Measurements from ENCODE around the gene CAMTA1. TPM values are rescaled to one million over a fixed set of nuclear protein-coding genes. Genes with fewer than 3 reads are reported as not detected.

CAMTA1 gene
- total RNA-seq, 2 donors from 2014 or later, result 100 to 102 TPM

DNA sequence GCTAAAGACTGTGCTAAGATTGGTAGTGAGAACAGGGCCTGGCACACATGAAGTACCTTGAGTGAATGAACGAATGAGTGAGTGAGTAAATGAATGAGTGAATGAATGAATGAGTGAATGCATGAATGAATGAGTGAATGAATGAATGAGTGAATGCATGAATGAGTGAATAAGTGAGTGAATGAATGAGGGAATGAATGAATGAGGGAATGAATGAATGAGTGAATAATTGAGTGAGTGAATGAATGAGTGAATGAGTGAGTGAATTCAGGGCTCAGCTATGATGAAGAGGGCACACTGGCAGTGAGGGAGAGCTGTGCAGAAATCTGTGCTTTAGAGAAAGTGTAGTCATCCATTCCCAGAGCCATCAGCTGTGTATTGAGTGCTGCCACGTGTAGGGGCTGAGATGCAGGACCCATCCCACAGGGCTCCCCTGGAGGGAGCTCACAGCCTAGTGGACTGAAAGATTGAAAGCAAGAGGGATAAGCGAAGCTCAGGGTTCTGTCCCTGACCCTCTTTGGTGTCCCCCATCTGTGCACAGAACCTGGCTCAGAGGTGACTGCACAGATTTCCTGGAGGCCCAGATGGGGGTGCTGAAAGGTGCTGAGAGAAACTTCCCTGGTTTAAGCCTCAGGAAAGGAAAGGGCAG, 767.9 kb downstream of the CAMTA1 start:
- TF ChIP-seq POLR2A (IDR thresholded peaks at IDR 0.05) (no peak), POLR2AphosphoS5 (IDR thresholded peaks at IDR 0.05) (no peak)
- TF ChIP-seq, protein P1, sequence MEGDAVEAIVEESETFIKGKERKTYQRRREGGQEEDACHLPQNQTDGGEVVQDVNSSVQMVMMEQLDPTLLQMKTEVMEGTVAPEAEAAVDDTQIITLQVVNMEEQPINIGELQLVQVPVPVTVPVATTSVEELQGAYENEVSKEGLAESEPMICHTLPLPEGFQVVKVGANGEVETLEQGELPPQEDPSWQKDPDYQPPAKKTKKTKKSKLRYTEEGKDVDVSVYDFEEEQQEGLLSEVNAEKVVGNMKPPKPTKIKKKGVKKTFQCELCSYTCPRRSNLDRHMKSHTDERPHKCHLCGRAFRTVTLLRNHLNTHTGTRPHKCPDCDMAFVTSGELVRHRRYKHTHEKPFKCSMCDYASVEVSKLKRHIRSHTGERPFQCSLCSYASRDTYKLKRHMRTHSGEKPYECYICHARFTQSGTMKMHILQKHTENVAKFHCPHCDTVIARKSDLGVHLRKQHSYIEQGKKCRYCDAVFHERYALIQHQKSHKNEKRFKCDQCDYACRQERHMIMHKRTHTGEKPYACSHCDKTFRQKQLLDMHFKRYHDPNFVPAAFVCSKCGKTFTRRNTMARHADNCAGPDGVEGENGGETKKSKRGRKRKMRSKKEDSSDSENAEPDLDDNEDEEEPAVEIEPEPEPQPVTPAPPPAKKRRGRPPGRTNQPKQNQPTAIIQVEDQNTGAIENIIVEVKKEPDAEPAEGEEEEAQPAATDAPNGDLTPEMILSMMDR (IDR thresholded peaks at IDR 0.05), result no peak
- WGBS, result 90% methylated on average over 3 of the region's 3 CpGs

DNA sequence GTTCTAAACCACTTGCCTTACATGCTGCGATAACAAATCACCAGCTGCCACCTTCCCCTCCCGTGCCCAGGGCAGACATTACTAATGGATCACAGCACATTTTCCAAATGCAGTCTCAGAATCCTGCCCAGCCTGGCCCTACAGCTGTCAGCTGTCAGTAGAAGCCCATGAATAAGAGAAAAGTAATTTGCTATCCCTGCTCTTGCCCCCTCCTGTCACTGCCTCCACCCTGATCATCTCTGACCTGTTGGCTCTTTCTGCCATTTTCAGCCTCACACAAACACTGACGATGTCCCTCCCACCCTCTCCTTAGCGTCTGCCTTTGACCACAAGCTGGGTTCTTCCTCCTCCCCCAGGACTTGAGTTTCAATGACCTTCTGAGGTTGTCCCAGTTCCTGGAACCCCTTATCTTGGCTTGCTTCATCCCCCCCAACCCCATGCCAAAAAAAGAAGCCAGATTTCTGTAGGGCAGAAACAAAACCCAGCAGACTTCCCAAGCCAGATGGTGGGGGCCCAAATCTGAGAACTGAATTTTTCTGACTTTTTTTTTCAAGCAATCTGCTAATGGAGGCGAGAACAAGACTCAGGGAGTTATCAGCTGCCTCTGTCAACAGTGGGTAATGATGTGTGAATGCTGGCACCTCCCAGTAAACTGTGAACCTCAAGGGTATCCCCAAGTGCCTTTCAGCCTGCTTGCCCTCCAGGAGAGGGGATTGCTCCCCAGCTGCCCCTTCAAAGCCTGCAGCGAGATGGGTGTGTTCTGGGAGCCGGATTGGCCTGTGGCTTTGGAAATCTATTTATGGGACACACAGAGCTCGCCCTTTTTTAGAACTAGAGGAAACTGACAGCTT, 769.4 kb downstream of the CAMTA1 start:
- H3K4me1 ChIP-seq (replicated peaks), result no peaks in the 10 kb centered on the region
- TF ChIP-seq, protein P1 (IDR thresholded peaks at IDR 0.05), result no peak
- no peak for TF ChIP-seq POLR2AphosphoS5 (IDR thresholded peaks at IDR 0.05)
- no peak for TF ChIP-seq POLR2A (IDR thresholded peaks at IDR 0.05)
- no peaks in the 10 kb centered on the region for H3K9me3 ChIP-seq
- no peak overlapping the region for H3K27ac ChIP-seq
- DNase-seq (ENCODE audit: low spot score), result no peak
- no peak overlapping the region for H3K4me3 ChIP-seq
- intact Hi-C loops (cut with DNase I), result no loop called here
- 75% methylated on average over 8 of the region's 8 CpGs for WGBS
- H3K27me3 ChIP-seq (replicated peaks; ENCODE audit: insufficient read depth), result no peaks in the 10 kb centered on the region
- no peaks in the 10 kb centered on the region for H3K36me3 ChIP-seq

More for the DNA sequence above, 767.9 kb downstream of the CAMTA1 start:
- no peak overlapping the region for H3K27ac ChIP-seq
- H3K9me3 ChIP-seq, result no peaks in the 10 kb centered on the region
- DNase-seq (ENCODE audit: low spot score), result no peak
- H3K4me3 ChIP-seq, result no peak overlapping the region
- no peaks in the 10 kb centered on the region for H3K4me1 ChIP-seq (replicated peaks)
- H3K27me3 ChIP-seq (replicated peaks; ENCODE audit: insufficient read depth), result no peaks in the 10 kb centered on the region
- H3K36me3 ChIP-seq, result no peaks in the 10 kb centered on the region
- intact Hi-C loops (cut with DNase I), result no loop called here

DNA sequence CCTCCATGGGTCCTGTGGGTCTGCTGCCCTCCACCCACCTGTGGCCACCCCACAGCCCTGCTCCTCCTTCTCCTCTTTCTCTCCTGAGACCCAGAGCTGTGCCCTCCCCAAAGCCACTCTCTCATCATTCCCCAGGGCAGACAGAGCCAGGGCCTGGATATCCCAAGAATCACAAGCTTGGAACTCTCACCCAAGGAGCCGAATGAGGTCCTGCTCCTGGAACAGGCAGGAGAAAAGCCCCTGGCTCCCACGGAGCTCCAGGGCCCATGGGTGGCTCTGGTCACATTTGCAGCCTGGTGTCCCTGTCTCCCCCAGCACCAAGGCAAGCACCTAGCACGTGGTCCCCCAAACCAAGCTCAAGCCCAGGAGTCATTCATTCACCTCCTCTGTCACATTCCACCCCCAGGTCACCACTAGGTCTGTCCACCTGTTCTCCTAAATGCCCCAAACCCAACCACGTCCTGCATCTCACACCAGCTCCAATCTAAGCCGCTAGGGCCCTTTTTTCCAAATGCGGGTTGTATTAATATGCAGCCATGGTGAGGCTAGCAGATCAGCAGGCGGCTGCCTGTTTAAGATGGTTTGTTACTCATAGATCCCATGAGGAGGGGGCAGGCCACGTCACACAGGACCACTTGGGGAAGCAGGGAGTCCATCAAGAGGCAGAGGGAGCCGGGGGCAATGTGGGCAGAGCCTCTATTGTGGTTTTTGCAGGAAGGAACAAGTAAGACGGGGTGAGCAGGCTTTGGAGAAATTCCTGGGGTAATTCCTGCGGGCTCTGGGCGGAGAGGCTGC, 770.3 kb downstream of the CAMTA1 start:
- no peaks in the 10 kb centered on the region for H3K27me3 ChIP-seq (replicated peaks; ENCODE audit: insufficient read depth)
- H3K27ac ChIP-seq, result no peak overlapping the region
- H3K36me3 ChIP-seq, result no peaks in the 10 kb centered on the region
- intact Hi-C loops (cut with DNase I), result no loop called here
- no peaks in the 10 kb centered on the region for H3K4me1 ChIP-seq (replicated peaks)
- H3K4me3 ChIP-seq, result no peak overlapping the region
- no peaks in the 10 kb centered on the region for H3K9me3 ChIP-seq
- WGBS, result 63% methylated on average over 12 of the region's 12 CpGs
- TF ChIP-seq, protein P1 (IDR thresholded peaks at IDR 0.05), result no peak
- no peak for TF ChIP-seq POLR2AphosphoS5 (IDR thresholded peaks at IDR 0.05)
- DNase-seq (ENCODE audit: low spot score), result no peak

DNA sequence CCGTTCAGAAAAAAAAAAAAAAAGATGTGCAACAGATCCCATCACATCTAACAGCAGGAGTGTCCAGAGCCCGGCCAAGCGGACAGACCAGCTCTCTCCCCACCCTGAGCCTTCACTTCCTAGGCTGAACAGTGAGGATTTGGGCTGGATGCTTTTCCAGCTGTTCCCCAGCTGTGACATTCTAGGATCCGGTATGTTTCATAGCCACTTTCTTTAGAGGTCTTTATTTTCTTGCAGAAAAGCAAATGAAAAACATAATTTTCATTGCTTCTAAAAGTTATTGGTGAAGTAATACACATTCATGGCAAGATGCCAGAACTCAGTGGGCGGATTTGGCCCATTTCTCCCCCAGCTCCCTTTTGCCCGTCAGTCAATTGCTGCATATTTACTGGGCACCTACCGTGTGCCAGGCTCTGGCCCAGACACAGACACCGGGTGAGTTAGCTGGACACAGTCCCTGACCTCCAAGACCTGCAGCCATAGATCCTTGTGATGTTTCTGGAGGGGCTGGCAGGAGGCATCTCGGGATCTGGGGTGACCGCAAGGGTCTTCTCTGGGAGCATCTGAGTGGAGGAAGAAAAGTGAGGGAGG, 772.1 kb downstream of the CAMTA1 start:
- 54% methylated on average over 10 of the region's 10 CpGs for WGBS
- Histone ChIP-seq H3K9me3 (no peaks in the 10 kb centered on the region), H3K4me3 (no peak overlapping the region), H3K27ac (no peak overlapping the region), H3K27me3 (replicated peaks; ENCODE audit: insufficient read depth) (no peaks in the 10 kb centered on the region), H3K4me1 (replicated peaks) (no peaks in the 10 kb centered on the region), H3K36me3 (no peaks in the 10 kb centered on the region)
- no peak for TF ChIP-seq POLR2AphosphoS5 (IDR thresholded peaks at IDR 0.05)
- TF ChIP-seq, protein P1 (IDR thresholded peaks at IDR 0.05), result no peak
- TF ChIP-seq POLR2A (IDR thresholded peaks at IDR 0.05), result no peak
- DNase-seq (ENCODE audit: low spot score), result no peak
- intact Hi-C loops (cut with DNase I), result no loop called here

Data from prostate gland (tissue), 2 donors.